Endothelial cell of umbilical vein (primary cell): ENCODE measurements around the gene TRAF3. TPM values are rescaled to one million over a fixed set of nuclear protein-coding genes. Genes with fewer than 3 reads are reported as not detected.

Experiments
- BruUV-seq: library from RNA; stranded (reverse); fragments of 400-500 nt; replicated peaks from 2 replicates; lab custom pipeline; 2021; lab: Mats Ljungman, UMichigan
- CTCF ChIA-PET: fragments of 300-600, 350-600 bp; sonication (Branson Sonifier 250); formaldehyde crosslinking; loops from one replicate; lab custom pipeline; 2021; ENCODE audit warnings: antibody characterized with exemption, inconsistent platforms; lab: Charles Lee
- POLR2A ChIA-PET: fragments of 300-600, 350-600 bp; sonication (Branson Sonifier 250); formaldehyde crosslinking; loops from one replicate; lab custom pipeline; 2021; ENCODE audit warnings: antibody characterized with exemption, inconsistent platforms; lab: Charles Lee
- DNase-seq: peaks from one replicate; pipeline ENCODE4 v3.0.0-alpha.2; 2011; ENCODE audit warnings: low read depth, low spot score
- FAIRE-seq: peaks from 2 replicates; lab custom pipeline; 2011; peaks lifted over from hg19 to GRCh38; lab: Jason Lieb, UNC
- H2AFZ ChIP-seq: 2 replicates; pipeline ENCODE4 v1.6.0; 2012; ENCODE audit warnings: low read depth, low read length, control low read depth, inconsistent platforms
- H3K27ac ChIP-seq: 2 replicates; pipeline ENCODE4 v1.5.1; 2011; ENCODE audit warnings: low read depth, mild to moderate bottlenecking, control low read depth, low read length, moderate library complexity; ENCODE audit not compliant: insufficient read depth
- H3K27me3 ChIP-seq, 2 experiments: 2 replicates each; pipeline versions ENCODE4 v1.6.0 to v1.6.1; 2011; ENCODE audit warnings: low read length in 2 of 2, mixed read lengths in 1 of 2; ENCODE audit not compliant: control insufficient read depth in 2 of 2, insufficient read depth in 2 of 2
- H3K36me3 ChIP-seq, 2 experiments: 2 replicates in 1 of 2; 3 replicates in 1 of 2; pipeline ENCODE4 v1.5.1; 2011; ENCODE audit warnings: low read length in 2 of 2, mild to moderate bottlenecking in 1 of 2, moderate library complexity in 1 of 2; ENCODE audit not compliant: control insufficient read depth in 2 of 2, insufficient read depth in 2 of 2; ENCODE audit errors: extremely low read depth in 1 of 2
- H3K4me1 ChIP-seq: 3 replicates; pipeline ENCODE4 v1.5.1; 2011; ENCODE audit warnings: mild to moderate bottlenecking, low read length; ENCODE audit not compliant: control insufficient read depth, insufficient read depth; ENCODE audit errors: extremely low read depth
- H3K4me2 ChIP-seq: 2 replicates; pipeline ENCODE4 v1.6.1; 2011; ENCODE audit warnings: low read length, control low read depth, mixed read lengths; ENCODE audit not compliant: insufficient read depth
- H3K4me3 ChIP-seq, 3 experiments: fragments of 200-600 bp in 1 of 3; sonication (generic), shearing (Covaris generic) in 1 of 3; replicated peaks in 1 of 3; 2 replicates each; pipeline ENCODE4 v1.5.1; 2011 to 2016; ENCODE audit warnings: control low read depth in 3 of 3, low read length in 3 of 3, mild to moderate bottlenecking in 2 of 3, inconsistent platforms in 1 of 3, low read depth in 1 of 3, moderate library complexity in 1 of 3; ENCODE audit not compliant: insufficient read depth in 1 of 3
- H3K79me2 ChIP-seq: 2 replicates; pipeline ENCODE4 v1.6.0; 2012; ENCODE audit warnings: low read length, inconsistent platforms; ENCODE audit not compliant: control insufficient read depth, insufficient read depth
- H3K9ac ChIP-seq: replicated peaks from 2 replicates; pipeline ENCODE3; 2011; ENCODE audit warnings: low read length, control low read depth; ENCODE audit not compliant: insufficient read depth; ENCODE audit errors: extremely low read depth
- H3K9me1 ChIP-seq: replicated peaks from 3 replicates; pipeline ENCODE4 v1.6.0; 2011; ENCODE audit warnings: mild to moderate bottlenecking, low read length; ENCODE audit not compliant: control insufficient read depth, insufficient read depth; ENCODE audit errors: extremely low read depth
- H3K9me3 ChIP-seq: replicated peaks from 2 replicates; pipeline ENCODE4 v1.5.1; 2012; ENCODE audit warnings: low read length, inconsistent platforms; ENCODE audit not compliant: control insufficient read depth, insufficient read depth
- H4K20me1 ChIP-seq: replicated peaks from 2 replicates; pipeline ENCODE3; 2011; ENCODE audit warnings: mild to moderate bottlenecking, low read length; ENCODE audit not compliant: control insufficient read depth, insufficient read depth; ENCODE audit errors: extremely low read depth
- CTCF ChIP-seq, 2 donors: IDR thresholded peaks; 1 replicate in 1 of 2; 2 replicates in 1 of 2; pipeline ENCODE4 v1.5.1; 2011; ENCODE audit warnings: low read length in 2 of 2, mild to moderate bottlenecking in 2 of 2, moderate library complexity in 2 of 2, control low read depth in 1 of 2, inconsistent platforms in 1 of 2, low read depth in 1 of 2; ENCODE audit not compliant: insufficient read depth in 1 of 2; ENCODE audit errors: extremely low read depth in 1 of 2
- EZH2 ChIP-seq: IDR thresholded peaks from 2 replicates; pipeline ENCODE4 v1.6.1; 2012; ENCODE audit warnings: borderline replicate concordance, low read depth, mild to moderate bottlenecking, moderate library complexity, low read length, inconsistent platforms; ENCODE audit not compliant: severe bottlenecking
- FOS ChIP-seq: IDR thresholded peaks from 2 replicates; pipeline ENCODE4 v1.6.1; 2011; ENCODE audit warnings: mild to moderate bottlenecking, low read length, moderate library complexity, borderline replicate concordance; ENCODE audit not compliant: insufficient read depth
- GATA2 ChIP-seq: IDR thresholded peaks from 2 replicates; pipeline ENCODE4 v1.7.0; 2011; ENCODE audit warnings: low read depth, mild to moderate bottlenecking, moderate library complexity, mixed read lengths, low read length; ENCODE audit not compliant: insufficient read length, insufficient read depth
- JUN ChIP-seq: IDR thresholded peaks from 2 replicates; pipeline ENCODE4 v1.6.1; 2011; ENCODE audit warnings: borderline replicate concordance, low read depth; ENCODE audit not compliant: insufficient read length, insufficient read depth
- MAX ChIP-seq: IDR thresholded peaks from 2 replicates; pipeline ENCODE4 v1.6.1; 2011; ENCODE audit not compliant: insufficient read depth, insufficient read length
- MYC ChIP-seq: IDR thresholded peaks from one replicate; pipeline ENCODE4 v1.6.1; 2011; ENCODE audit warnings: mild to moderate bottlenecking, low read depth, low read length
- POLR2A ChIP-seq: IDR thresholded peaks from 2 replicates; pipeline ENCODE4 v1.6.1; 2012; ENCODE audit warnings: low read depth, mild to moderate bottlenecking, control low read depth, low read length
- POLR2AphosphoS5 ChIP-seq: IDR thresholded peaks from 2 replicates; pipeline ENCODE4 v1.6.1; 2012; ENCODE audit warnings: low read depth, mild to moderate bottlenecking, control low read depth, low read length, moderate library complexity; ENCODE audit not compliant: insufficient read depth
- dilution Hi-C: fragments of 300-500 bp; cut with MboI; formaldehyde crosslinking; loops from one replicate; pipeline ENCODE4 v1.15.0; 2019; ENCODE audit warnings: low sequenced_read_pairs; ENCODE audit not compliant: extremely low pct_ligation_motif_present
- intact Hi-C: fragments of 100-400 bp; cut with micrococcal nuclease; formaldehyde crosslinking; loops from one replicate; pipeline ENCODE4 v1.10.0; 2022
- polyA plus RNA-seq, 4 experiments: library from polyadenylated mRNA; depleted of rRNA in 3 of 4; stranded (reverse) in 3 of 4; unstranded in 1 of 4; fragments of >200 nt; gene quantifications; 2 replicates each; pipeline versions ENCODE4 v1.2.1 to v1.2.3, GENCODE V29; 2011 to 2012; ENCODE audit warnings: missing spikeins in 1 of 4
- total RNA-seq: library from RNA; stranded (reverse); gene quantifications from 2 replicates; pipeline ENCODE4 v1.2.3, GENCODE V29; 2021

The TRAF3 gene
- total and polyA plus RNA-seq, 2 donors (not counting 3 experiments of a cell fraction or from before 2014, with no cell fraction given): 14.4 to 27.6 TPM

- dilution Hi-C loops: no loop called here
- CTCF ChIA-PET: no interaction called here
- POLR2A ChIA-PET: no interaction called here
Measured at GRCh38 chr14:102906616-102907302, 129.5 kb downstream of the TRAF3 start.

More at GRCh38 chr14:102906616-102907302, 129.5 kb downstream of the TRAF3 start:
- intact Hi-C loops: no loop called here
- no peak for TF ChIP-seq POLR2AphosphoS5
- TF ChIP-seq EZH2: no peak
- no peak for TF ChIP-seq CTCF (IDR thresholded peaks at IDR 0.05; ENCODE audit: extremely low read depth in 1 of 2, insufficient read depth in 1 of 2, low read depth in 1 of 2, low read length in 2 of 2)
- no peak for TF ChIP-seq GATA2
- no peak for TF ChIP-seq POLR2A
- TF ChIP-seq JUN: no peak
- TF ChIP-seq FOS: no peak
- no peak for TF ChIP-seq MAX
- no peak for TF ChIP-seq MYC
- H3K9me3 ChIP-seq: no peaks in the 10 kb centered on the region
- no peaks in the 10 kb centered on the region for H3K79me2 ChIP-seq
- no peaks in the 10 kb centered on the region for H3K9me1 ChIP-seq
- H3K27ac ChIP-seq: no peak overlapping the region
- H3K9ac ChIP-seq: no peak overlapping the region
- H3K36me3 ChIP-seq: peaks cover 0 to 15% of the 10 kb centered on the region in 2 experiments
- DNase-seq (no peak), FAIRE-seq (no peak)
- BruUV-seq: no TSS peak
- no peak overlapping the region for H2AFZ ChIP-seq
- no peaks in the 10 kb centered on the region for H3K27me3 ChIP-seq
- no peaks in the 10 kb centered on the region for H4K20me1 ChIP-seq
- no peak overlapping the region for H3K4me2 ChIP-seq
- H3K4me1 ChIP-seq: no peaks in the 10 kb centered on the region
- no peak overlapping the region for H3K4me3 ChIP-seq
